Thymus (tissue), 11 donors: Measurements from ENCODE around the gene CA10. TPM values are rescaled to one million over a fixed set of nuclear protein-coding genes. Genes with fewer than 3 reads are reported as not detected.

Experiments
- DNase-seq, 9 donors: peaks; one replicate each; pipeline ENCODE4 v3.0.0-alpha.2; 2013; ENCODE audit warnings: low spot score in 9 of 9, low read depth in 6 of 9, missing footprints in 1 of 9
- H3K27ac ChIP-seq, 2 donors: one replicate each; pipeline ENCODE4 v1.5.1; 2013; ENCODE audit warnings: control low read depth in 1 of 2, low read depth in 1 of 2, low read length in 1 of 2, mild to moderate bottlenecking in 1 of 2, moderate library complexity in 1 of 2
- H3K27me3 ChIP-seq, 2 donors: one replicate each; pipeline ENCODE4 v1.5.1; 2013; ENCODE audit warnings: low read length in 1 of 2; ENCODE audit not compliant: control insufficient read depth in 2 of 2, insufficient read depth in 1 of 2
- H3K36me3 ChIP-seq, 2 donors: one replicate each; pipeline ENCODE4 v1.5.1; 2013; ENCODE audit warnings: low read length in 1 of 2, mild to moderate bottlenecking in 1 of 2, moderate library complexity in 1 of 2; ENCODE audit not compliant: control insufficient read depth in 2 of 2, insufficient read depth in 2 of 2
- H3K4me1 ChIP-seq, 2 donors: one replicate each; pipeline ENCODE4 v1.5.1; 2013; ENCODE audit warnings: low read length in 2 of 2; ENCODE audit not compliant: control insufficient read depth in 2 of 2, insufficient read depth in 2 of 2
- H3K4me3 ChIP-seq, 2 donors: one replicate each; pipeline ENCODE4 v1.5.1; 2013; ENCODE audit warnings: low read length in 2 of 2, control low read depth in 1 of 2, mild to moderate bottlenecking in 1 of 2
- H3K9me3 ChIP-seq, 2 donors: one replicate each; pipeline ENCODE4 v1.5.1; 2013; ENCODE audit warnings: low read length in 1 of 2, mild to moderate bottlenecking in 1 of 2; ENCODE audit not compliant: control insufficient read depth in 2 of 2, insufficient read depth in 1 of 2
- WGBS: extraction: QIAGEN DNeasy Blood & Tissue Kit; methylation state at CpG from one replicate; pipeline ENCODE4 v1.1.7; 2013; 5-methylcytosine and 5-hydroxymethylcytosine counted together
- polyA plus RNA-seq: library from polyadenylated mRNA; stranded (reverse); fragments of 200-250 nt; gene quantifications from one replicate; pipeline ENCODE4 v1.2.3, GENCODE V29; 2013
- total RNA-seq: library from RNA; stranded (reverse); fragments of 120-200 nt; gene quantifications from one replicate; pipeline ENCODE4 v1.2.4, GENCODE V29; 2013
- donor health status: healthy.

The CA10 gene
- total and polyA plus RNA-seq, 2 donors, result 0.25 to 0.61 TPM

DNA sequence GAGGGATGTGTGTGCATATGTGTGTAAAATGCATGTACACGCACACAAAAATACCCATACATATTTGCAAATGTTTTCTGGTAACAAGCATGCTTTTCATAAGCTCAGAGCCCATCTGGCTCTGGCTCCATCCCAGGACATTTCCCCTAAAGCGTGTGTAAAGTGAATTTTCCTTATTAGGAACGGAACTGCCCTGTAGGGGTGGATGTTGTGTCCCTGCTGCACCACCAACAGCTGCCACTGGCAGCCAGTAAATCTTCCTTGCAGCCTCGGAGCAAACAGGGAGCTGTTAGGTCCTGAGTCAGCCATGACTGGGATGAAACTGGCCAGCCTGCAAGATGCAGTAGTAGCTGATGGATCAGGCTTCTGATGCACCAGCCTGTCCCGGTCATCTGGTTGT is 504.6 kb downstream of the CA10 start:
- DNase-seq, result no peak
- no peaks in the 10 kb centered on the region for H3K9me3 ChIP-seq
- no peak overlapping the region for H3K27ac ChIP-seq
- 46% methylated on average over 5 of the region's 5 CpGs for WGBS
- H3K4me3 ChIP-seq, result no peak overlapping the region
- H3K27me3 ChIP-seq, result no peaks in the 10 kb centered on the region
- no peaks in the 10 kb centered on the region for H3K4me1 ChIP-seq
- no peaks in the 10 kb centered on the region for H3K36me3 ChIP-seq

GRCh38 chr17:51652529-51652928 is 506.0 kb downstream of the CA10 start:
- H3K9me3 ChIP-seq, result no peaks in the 10 kb centered on the region
- H3K27ac ChIP-seq, result no peak overlapping the region
- H3K27me3 ChIP-seq, result no peaks in the 10 kb centered on the region
- 94% methylated on average over 3 of the region's 3 CpGs for WGBS
- H3K4me3 ChIP-seq, result no peak overlapping the region
- no peak for DNase-seq
- no peaks in the 10 kb centered on the region for H3K36me3 ChIP-seq
- H3K4me1 ChIP-seq, result no peaks in the 10 kb centered on the region

DNA sequence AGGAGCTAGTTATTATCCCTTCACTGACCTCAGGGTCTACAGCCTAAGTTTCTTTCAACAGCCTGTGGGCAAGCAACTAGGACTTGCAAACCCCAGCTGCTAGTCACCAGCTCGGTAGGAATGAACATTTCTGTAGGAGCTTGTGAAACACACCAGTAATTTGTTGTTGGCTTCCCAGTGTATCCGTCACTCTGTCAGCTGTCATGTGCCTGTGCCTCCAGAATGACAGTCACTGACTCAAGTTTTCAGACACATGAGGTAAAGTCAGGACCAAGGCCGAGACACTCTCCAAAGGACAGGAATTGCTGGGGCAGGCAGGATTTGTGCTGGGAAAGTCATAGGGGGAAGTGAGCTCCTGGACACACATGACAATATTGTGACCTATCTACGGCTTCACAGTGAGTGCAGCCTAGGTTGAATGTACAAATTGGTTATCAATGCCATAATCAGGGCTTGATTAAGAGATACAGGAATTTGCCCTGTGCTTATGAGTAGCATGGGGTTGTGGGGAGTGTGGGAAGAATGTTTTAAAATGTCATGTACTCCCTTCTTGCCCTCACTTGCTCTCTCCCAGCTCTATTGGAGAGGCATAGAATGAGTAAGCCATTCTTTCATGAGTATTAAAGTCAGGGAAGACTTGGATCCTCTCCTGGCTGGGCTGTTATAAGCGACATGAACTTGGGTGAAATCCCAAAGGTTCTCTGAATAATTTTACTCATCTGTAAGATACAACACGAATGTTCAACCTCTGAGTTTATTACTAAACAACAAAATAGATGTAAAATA is 506.8 kb downstream of the CA10 start:
- Histone ChIP-seq H3K27me3 (no peaks in the 10 kb centered on the region), H3K27ac (no peak overlapping the region), H3K36me3 (no peaks in the 10 kb centered on the region), H3K9me3 (no peaks in the 10 kb centered on the region), H3K4me1 (no peaks in the 10 kb centered on the region), H3K4me3 (no peak overlapping the region)
- WGBS, result 86% methylated on average over 6 of the region's 6 CpGs
- no peak for DNase-seq

- no peak overlapping the region for H3K27ac ChIP-seq
- 84% methylated on average over 3 of the region's 3 CpGs for WGBS
- no peaks in the 10 kb centered on the region for H3K27me3 ChIP-seq
- H3K36me3 ChIP-seq, result no peaks in the 10 kb centered on the region
- no peaks in the 10 kb centered on the region for H3K9me3 ChIP-seq
- no peak for DNase-seq
- no peak overlapping the region for H3K4me3 ChIP-seq
- no peaks in the 10 kb centered on the region for H3K4me1 ChIP-seq
These were observed 507.7 kb downstream of the CA10 start for GRCh38 chr17:51650772-51651171.

- H3K4me3 ChIP-seq, result no peak overlapping the region
- no peak for DNase-seq
- no peak overlapping the region for H3K27ac ChIP-seq
- H3K9me3 ChIP-seq, result no peaks in the 10 kb centered on the region
- no peaks in the 10 kb centered on the region for H3K27me3 ChIP-seq
- no peaks in the 10 kb centered on the region for H3K36me3 ChIP-seq
- WGBS, result 87% methylated on average over 2 of the region's 2 CpGs
- no peaks in the 10 kb centered on the region for H3K4me1 ChIP-seq
These were observed 508.3 kb downstream of the CA10 start for GRCh38 chr17:51650202-51650601.

- no peaks in the 10 kb centered on the region for H3K36me3 ChIP-seq
- H3K4me3 ChIP-seq, result no peak overlapping the region
- 70% methylated on average over 5 of the region's 5 CpGs for whole genome bisulfite sequencing
- no peak for DNase-seq
- H3K27ac ChIP-seq, result no peak overlapping the region
- no peaks in the 10 kb centered on the region for H3K27me3 ChIP-seq
- no peaks in the 10 kb centered on the region for H3K4me1 ChIP-seq
- H3K9me3 ChIP-seq, result no peaks in the 10 kb centered on the region
These were observed 510.7 kb downstream of the CA10 start for GRCh38 chr17:51647826-51648225.

DNA sequence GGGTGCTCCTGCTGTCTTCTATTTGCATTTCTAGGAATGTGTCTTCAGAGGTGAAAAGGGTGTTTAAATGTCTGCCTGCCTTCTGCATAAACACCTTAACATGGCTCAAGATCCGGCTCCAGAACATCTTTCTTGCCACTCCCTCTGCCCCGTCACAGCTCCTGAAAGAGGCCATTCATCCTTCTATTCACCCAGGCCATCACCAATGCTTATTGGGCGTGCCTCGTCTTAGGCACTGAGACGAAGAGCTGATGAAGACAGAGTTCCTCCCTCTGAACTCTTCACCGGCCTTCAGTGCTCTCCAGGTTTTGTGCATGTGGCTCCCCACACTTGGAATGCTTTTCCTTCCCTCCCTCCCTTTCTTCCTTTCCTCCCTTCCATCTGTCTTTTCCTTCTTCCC is 511.4 kb downstream of the CA10 start:
- H3K27ac ChIP-seq, result no peak overlapping the region
- no peak overlapping the region for H3K4me3 ChIP-seq
- no peak for DNase-seq
- no peaks in the 10 kb centered on the region for H3K9me3 ChIP-seq
- 78% methylated on average over 6 of the region's 6 CpGs for WGBS
- no peaks in the 10 kb centered on the region for H3K27me3 ChIP-seq
- no peaks in the 10 kb centered on the region for H3K36me3 ChIP-seq
- no peaks in the 10 kb centered on the region for H3K4me1 ChIP-seq

DNA sequence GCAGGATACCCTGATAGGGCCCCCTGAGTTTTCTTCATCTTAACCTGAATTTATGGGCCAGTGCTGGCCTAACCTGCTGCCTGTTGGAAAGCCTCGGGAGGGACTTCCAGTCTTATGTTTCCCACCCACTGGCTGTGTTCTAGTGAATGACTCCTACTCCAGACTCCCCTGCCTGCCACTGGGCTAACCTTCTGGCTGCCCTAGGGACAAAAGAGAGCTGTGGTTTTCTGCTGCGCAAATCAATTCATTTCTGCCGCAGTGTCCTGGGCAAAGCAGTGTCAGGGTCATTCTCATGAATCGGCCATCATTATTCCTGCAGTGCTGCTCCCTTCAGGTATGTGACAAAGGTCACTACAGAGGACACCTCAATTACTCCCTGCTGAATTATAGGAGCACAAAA is 512.0 kb downstream of the CA10 start:
- WGBS, result 79% methylated on average over 4 of the region's 4 CpGs
- Histone ChIP-seq H3K27me3 (no peaks in the 10 kb centered on the region), H3K36me3 (no peaks in the 10 kb centered on the region), H3K9me3 (no peaks in the 10 kb centered on the region), H3K27ac (no peak overlapping the region), H3K4me1 (no peaks in the 10 kb centered on the region), H3K4me3 (no peak overlapping the region)
- no peak for DNase-seq

DNA sequence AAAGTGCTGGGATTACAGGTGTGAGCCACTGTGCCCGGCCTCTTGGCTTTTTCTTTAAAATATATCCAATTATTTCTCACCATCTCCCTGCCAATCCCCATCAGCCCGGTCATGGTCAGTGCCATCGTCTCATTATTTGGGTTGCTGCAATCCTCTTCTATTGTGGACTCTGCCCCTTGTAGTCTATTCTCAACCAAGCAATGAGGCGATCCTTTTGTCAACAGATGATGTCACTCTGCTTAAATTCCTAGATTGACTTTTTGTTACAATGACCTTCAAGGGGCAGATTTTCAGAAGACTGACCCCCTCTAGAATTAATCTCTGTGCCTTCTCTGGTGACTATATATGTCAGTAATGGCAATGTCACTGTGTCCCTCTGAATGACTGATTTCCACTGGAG is 513.5 kb downstream of the CA10 start:
- no peak for DNase-seq
- no peaks in the 10 kb centered on the region for H3K4me1 ChIP-seq
- H3K27ac ChIP-seq, result no peak overlapping the region
- H3K9me3 ChIP-seq, result no peaks in the 10 kb centered on the region
- no peak overlapping the region for H3K4me3 ChIP-seq
- H3K27me3 ChIP-seq, result no peaks in the 10 kb centered on the region
- 93% methylated on average over 4 of the region's 4 CpGs for WGBS
- no peaks in the 10 kb centered on the region for H3K36me3 ChIP-seq
